Neuronal stem cell (in vitro differentiated cells): ENCODE measurements around the gene SLC6A2.

Experiments
- DNase-seq: peaks from one replicate; pipeline ENCODE4 v3.0.0-alpha.2; 2013; ENCODE audit warnings: low spot score
- H2AFZ ChIP-seq: one replicate; pipeline ENCODE4 v1.6.1; 2013; ENCODE audit warnings: mild to moderate bottlenecking, low read length, inconsistent platforms
- H2AK5ac ChIP-seq: 2 replicates; pipeline ENCODE4 v1.6.1; 2013; ENCODE audit warnings: low read depth, mild to moderate bottlenecking, inconsistent platforms, low read length, moderate library complexity, mixed read lengths
- H2BK120ac ChIP-seq: 2 replicates; pipeline ENCODE4 v1.6.1; 2013; ENCODE audit warnings: low read depth, mild to moderate bottlenecking, inconsistent platforms, low read length, moderate library complexity, mixed read lengths
- H2BK12ac ChIP-seq: one replicate; pipeline ENCODE4 v1.6.1; 2013; ENCODE audit warnings: low read length, inconsistent platforms
- H2BK15ac ChIP-seq: 2 replicates; pipeline ENCODE4 v1.6.1; 2013; ENCODE audit warnings: mild to moderate bottlenecking, low read length, inconsistent platforms, mixed read lengths
- H2BK5ac ChIP-seq: one replicate; pipeline ENCODE4 v1.6.1; 2013; ENCODE audit warnings: inconsistent platforms, mild to moderate bottlenecking, low read length, moderate library complexity
- H3K14ac ChIP-seq: one replicate; pipeline ENCODE4 v1.6.1; 2013; ENCODE audit warnings: low read length, inconsistent platforms
- H3K18ac ChIP-seq: 2 replicates; pipeline ENCODE4 v1.6.1; 2013; ENCODE audit warnings: low read length, inconsistent platforms
- H3K23ac ChIP-seq: 2 replicates; pipeline ENCODE4 v1.6.1; 2013; ENCODE audit warnings: low read depth, mild to moderate bottlenecking, mixed read lengths, low read length, inconsistent platforms; ENCODE audit not compliant: poor library complexity
- H3K27ac ChIP-seq: replicated peaks from 3 replicates; pipeline ENCODE4 v1.5.1; 2013; ENCODE audit warnings: low read length, inconsistent platforms
- H3K27me3 ChIP-seq, 3 experiments: 2 replicates each; pipeline ENCODE4 v1.6.1; 2013; ENCODE audit warnings: low read length in 3 of 3, mild to moderate bottlenecking in 2 of 3, inconsistent platforms in 1 of 3, low read depth in 1 of 3, mixed read lengths in 1 of 3, moderate library complexity in 1 of 3; ENCODE audit not compliant: control insufficient read depth in 3 of 3, insufficient read depth in 3 of 3
- H3K36me3 ChIP-seq, 2 donors: replicated peaks in 1 of 2; 2 replicates each; pipeline ENCODE4 v1.6.1; 2013; ENCODE audit warnings: low read length in 2 of 2; ENCODE audit not compliant: control insufficient read depth in 2 of 2, insufficient read depth in 2 of 2
- H3K4ac ChIP-seq: 2 replicates; pipeline ENCODE4 v1.6.1; 2013; ENCODE audit warnings: inconsistent platforms, mild to moderate bottlenecking, low read length, moderate library complexity
- H3K4me1 ChIP-seq, 2 donors: 1 replicate in 1 of 2; 2 replicates in 1 of 2; pipeline ENCODE4 v1.6.1; 2013; ENCODE audit warnings: low read length in 2 of 2, low read depth in 1 of 2; ENCODE audit not compliant: control insufficient read depth in 2 of 2, insufficient read depth in 1 of 2
- H3K4me2 ChIP-seq: one replicate; pipeline ENCODE4 v1.6.1; 2013; ENCODE audit warnings: mild to moderate bottlenecking, low read length, inconsistent platforms; ENCODE audit not compliant: insufficient read depth, poor library complexity, severe bottlenecking
- H3K4me3 ChIP-seq, 2 donors: 2 replicates each; pipeline ENCODE4 v1.5.1; 2013; ENCODE audit warnings: low read length in 2 of 2, mild to moderate bottlenecking in 2 of 2, inconsistent platforms in 1 of 2, moderate library complexity in 1 of 2
- H3K79me1 ChIP-seq: one replicate; pipeline ENCODE4 v1.6.1; 2013; ENCODE audit warnings: low read depth, mild to moderate bottlenecking, inconsistent platforms, low read length, moderate library complexity
- H3K9ac ChIP-seq: one replicate; pipeline ENCODE4 v1.6.1; 2013; ENCODE audit warnings: mild to moderate bottlenecking, low read depth, low read length, inconsistent platforms; ENCODE audit not compliant: poor library complexity
- H3K9me3 ChIP-seq, 2 donors: replicated peaks in 1 of 2; 2 replicates each; pipeline versions ENCODE3 to v1.6.1; 2013; ENCODE audit warnings: low read length in 2 of 2, mild to moderate bottlenecking in 2 of 2, inconsistent platforms in 1 of 2, low read depth in 1 of 2, mixed read lengths in 1 of 2, moderate library complexity in 1 of 2; ENCODE audit not compliant: control insufficient read depth in 2 of 2, insufficient read depth in 1 of 2
- H4K8ac ChIP-seq: one replicate; pipeline ENCODE4 v1.6.1; 2013; ENCODE audit warnings: low read depth, mild to moderate bottlenecking, inconsistent platforms, low read length, moderate library complexity
- H4K91ac ChIP-seq: one replicate; pipeline ENCODE4 v1.6.1; 2013; ENCODE audit warnings: low read length, low read depth, mild to moderate bottlenecking, inconsistent platforms; ENCODE audit not compliant: poor library complexity
- WGBS, 2 donors: extraction: QIAGEN DNeasy Blood & Tissue Kit; methylation state at CpG; one replicate each; pipeline ENCODE4 v1.1.7; 2013; ENCODE audit warnings: missing lambda C conversion rate in 2 of 2, mixed read lengths in 1 of 2; ENCODE audit not compliant: insufficient read length in 2 of 2, insufficient replicate concordance in 1 of 2; ENCODE audit errors: extremely low coverage in 2 of 2; 5-methylcytosine and 5-hydroxymethylcytosine counted together

The SLC6A2 gene

DNA sequence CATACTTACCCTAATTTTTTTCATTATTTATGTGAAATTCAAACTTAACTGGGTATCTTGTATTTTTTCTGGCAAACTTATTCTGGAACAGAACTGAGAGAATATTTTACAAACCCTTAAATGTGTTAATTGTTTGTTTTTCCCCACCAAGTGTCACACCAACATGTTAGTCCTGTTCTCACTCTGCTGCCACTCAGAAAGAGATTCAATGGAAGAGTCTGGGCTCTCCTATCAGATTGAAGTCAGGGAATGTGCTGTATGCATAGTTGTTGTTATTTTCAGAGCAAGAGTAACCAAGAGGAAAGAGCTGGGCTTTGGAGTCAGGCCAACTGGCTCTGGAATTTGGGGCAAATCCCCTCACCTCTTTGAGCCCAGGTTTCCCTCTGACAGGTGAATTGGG is 43.2 kb downstream of the SLC6A2 start:
- H3K4me1 ChIP-seq: no peaks in the 10 kb centered on the region
- H3K9me3 ChIP-seq: no peaks in the 10 kb centered on the region
- H4K91ac ChIP-seq: no peak overlapping the region
- no peak overlapping the region for H2AFZ ChIP-seq
- no peak overlapping the region for H3K4me3 ChIP-seq
- H2BK120ac ChIP-seq: no peak overlapping the region
- no peak overlapping the region for H3K4ac ChIP-seq
- H3K23ac ChIP-seq: no peak overlapping the region
- no peak for DNase-seq
- H2AK5ac ChIP-seq: no peak overlapping the region
- H3K18ac ChIP-seq: no peak overlapping the region
- H3K14ac ChIP-seq: no peak overlapping the region
- no peak overlapping the region for H3K4me2 ChIP-seq
- H2BK5ac ChIP-seq: no peak overlapping the region
- no peak overlapping the region for H3K27ac ChIP-seq
- no peaks in the 10 kb centered on the region for H3K79me1 ChIP-seq
- no peak overlapping the region for H3K9ac ChIP-seq
- no peaks in the 10 kb centered on the region for H3K27me3 ChIP-seq
- H2BK15ac ChIP-seq: no peak overlapping the region
- no peak overlapping the region for H4K8ac ChIP-seq
- H3K36me3 ChIP-seq: no peaks in the 10 kb centered on the region
- no peak overlapping the region for H2BK12ac ChIP-seq

DNA sequence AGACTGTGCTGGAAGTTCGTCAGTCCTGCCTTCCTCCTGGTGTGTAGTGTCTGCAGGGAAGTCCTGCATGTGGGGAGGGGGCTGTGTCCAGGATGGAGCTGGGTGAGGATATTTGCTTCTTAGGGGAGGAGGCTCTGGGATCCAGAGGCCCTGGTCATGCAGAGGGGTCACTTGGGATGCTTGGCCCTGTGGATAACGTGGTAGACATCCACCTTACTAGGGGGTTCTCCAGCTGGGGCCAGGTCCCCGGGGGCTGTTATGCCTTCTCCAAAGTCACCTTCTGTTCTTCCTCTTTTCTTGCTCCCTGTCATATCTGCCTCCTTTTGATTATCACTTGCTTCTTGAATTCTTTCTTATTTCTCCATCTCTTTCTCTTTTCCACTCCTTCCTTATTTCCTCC is 43.8 kb downstream of the SLC6A2 start:
- Histone ChIP-seq H3K14ac (no peak overlapping the region), H2BK120ac (no peak overlapping the region), H3K18ac (peak overlapping the region; percentile 69), H3K9ac (no peak overlapping the region), H4K8ac (no peak overlapping the region), H2BK5ac (no peak overlapping the region), H2BK12ac (no peak overlapping the region), H2AK5ac (no peak overlapping the region), H2AFZ (no peak overlapping the region), H4K91ac (no peak overlapping the region), H3K4me2 (no peak overlapping the region), H3K27ac (no peak overlapping the region), H3K4me1 (no peaks in the 10 kb centered on the region), H3K23ac (no peak overlapping the region), H3K36me3 (no peaks in the 10 kb centered on the region), H3K9me3 (no peaks in the 10 kb centered on the region), H3K79me1 (no peaks in the 10 kb centered on the region), H2BK15ac (no peak overlapping the region), H3K4me3 (no peak overlapping the region), H3K4ac (no peak overlapping the region), H3K27me3 (no peaks in the 10 kb centered on the region)
- no CpG with 5 or more reads among the region's 3 CpGs for WGBS, 2 donors
- DNase-seq: no peak

DNA sequence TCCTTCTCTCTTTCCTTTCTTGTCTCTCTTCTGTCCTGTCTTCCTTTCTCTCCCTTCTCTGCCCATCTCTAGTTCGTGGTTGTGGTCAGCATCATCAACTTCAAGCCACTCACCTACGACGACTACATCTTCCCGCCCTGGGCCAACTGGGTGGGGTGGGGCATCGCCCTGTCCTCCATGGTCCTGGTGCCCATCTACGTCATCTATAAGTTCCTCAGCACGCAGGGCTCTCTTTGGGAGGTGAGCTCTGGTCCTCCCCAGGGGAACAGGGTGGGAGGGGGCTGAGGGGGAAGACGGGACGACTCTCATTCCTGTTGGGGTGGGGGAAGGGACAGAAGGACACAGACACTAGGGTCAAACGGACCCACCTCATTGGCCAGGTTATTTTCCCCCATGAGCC is 44.3 kb downstream of the SLC6A2 start:
- H2BK120ac ChIP-seq: no peak overlapping the region
- H4K91ac ChIP-seq: no peak overlapping the region
- no peak overlapping the region for H4K8ac ChIP-seq
- no peaks in the 10 kb centered on the region for H3K9me3 ChIP-seq
- no peak overlapping the region for H3K9ac ChIP-seq
- no peak for DNase-seq
- H3K4me3 ChIP-seq: no peak overlapping the region
- no peak overlapping the region for H3K23ac ChIP-seq
- H3K4me2 ChIP-seq: no peak overlapping the region
- no peak overlapping the region for H2AFZ ChIP-seq
- no peak overlapping the region for H2BK5ac ChIP-seq
- no peak overlapping the region for H2BK15ac ChIP-seq
- H2AK5ac ChIP-seq: no peak overlapping the region
- no peaks in the 10 kb centered on the region for H3K4me1 ChIP-seq
- H3K27me3 ChIP-seq: no peaks in the 10 kb centered on the region
- H3K18ac ChIP-seq: no peak overlapping the region
- no peak overlapping the region for H3K4ac ChIP-seq
- no peaks in the 10 kb centered on the region for H3K79me1 ChIP-seq
- no peaks in the 10 kb centered on the region for H3K36me3 ChIP-seq
- H3K14ac ChIP-seq: no peak overlapping the region
- H2BK12ac ChIP-seq: no peak overlapping the region
- WGBS, 2 donors: no CpG with 5 or more reads among the region's 10 CpGs
- no peak overlapping the region for H3K27ac ChIP-seq

DNA sequence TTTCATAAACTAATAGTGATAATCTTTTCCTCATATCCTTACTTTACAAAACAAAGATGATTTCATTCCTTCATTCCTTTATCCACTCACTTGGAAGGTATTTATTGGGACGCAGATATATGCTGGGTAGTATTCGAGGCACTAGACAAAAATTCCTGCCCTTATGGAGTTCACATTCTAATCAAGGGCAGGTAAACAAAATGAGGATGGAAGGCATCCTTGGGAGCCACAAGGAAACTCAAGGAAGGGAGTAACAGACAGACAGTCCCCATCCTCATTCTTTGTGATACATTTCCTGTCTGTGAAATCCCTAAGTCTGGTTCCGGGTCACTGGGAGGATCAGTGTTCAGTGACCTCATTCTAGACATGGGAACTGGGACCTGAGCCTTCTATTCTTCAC is 45.2 kb downstream of the SLC6A2 start:
- no peak overlapping the region for H3K4me3 ChIP-seq
- no peak overlapping the region for H2AFZ ChIP-seq
- H3K79me1 ChIP-seq: no peaks in the 10 kb centered on the region
- H3K36me3 ChIP-seq: no peaks in the 10 kb centered on the region
- H3K4me2 ChIP-seq: no peak overlapping the region
- no peak overlapping the region for H3K27ac ChIP-seq
- no peak overlapping the region for H3K4ac ChIP-seq
- no peak for DNase-seq
- no peak overlapping the region for H3K18ac ChIP-seq
- no peak overlapping the region for H2AK5ac ChIP-seq
- no peaks in the 10 kb centered on the region for H3K27me3 ChIP-seq
- H3K9ac ChIP-seq: no peak overlapping the region
- no peak overlapping the region for H2BK5ac ChIP-seq
- H3K14ac ChIP-seq: no peak overlapping the region
- H3K23ac ChIP-seq: no peak overlapping the region
- no peak overlapping the region for H2BK12ac ChIP-seq
- no peak overlapping the region for H4K91ac ChIP-seq
- H3K4me1 ChIP-seq: no peaks in the 10 kb centered on the region
- H2BK15ac ChIP-seq: no peak overlapping the region
- WGBS, 2 donors: no CpG with 5 or more reads among the region's 3 CpGs
- H3K9me3 ChIP-seq: no peaks in the 10 kb centered on the region
- no peak overlapping the region for H4K8ac ChIP-seq
- no peak overlapping the region for H2BK120ac ChIP-seq
